Measurements from ENCODE around the gene SLC15A2. TPM values are rescaled to one million over a fixed set of nuclear protein-coding genes. Genes with fewer than 3 reads are reported as not detected.

SLC15A2 gene
- total RNA-seq, 6 experiments from 2014 or later = 0.09 to 0.35 (median 0.14) TPM; not detected in 1

DNA sequence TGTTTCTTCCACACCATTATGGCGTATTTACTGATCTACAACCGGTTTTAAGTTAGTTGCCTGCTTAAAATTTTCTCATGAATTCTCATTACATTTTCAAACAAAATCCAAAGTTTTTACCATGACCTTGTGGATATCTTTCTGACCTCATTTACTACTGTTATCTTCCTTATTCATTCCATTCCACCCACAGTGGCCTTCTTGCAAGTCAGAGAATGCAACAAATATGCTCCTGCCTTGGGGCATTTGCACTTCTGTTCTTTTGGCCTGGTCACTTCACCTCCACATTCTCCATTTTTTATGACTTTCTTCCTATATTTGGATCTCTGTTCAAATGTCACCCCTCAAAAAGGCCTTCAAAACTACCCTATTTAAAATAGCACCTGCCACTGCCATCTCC, 8.8 kb upstream of the SLC15A2 start:
- peaks cover 11% of the 10 kb centered on the region for H3K4me1 Mint-ChIP-seq (ENCODE audit: low read depth)
- no peaks in the 10 kb centered on the region for H3K36me3 Mint-ChIP-seq (ENCODE audit: low read depth)
- H3K27ac Mint-ChIP-seq = no peak overlapping the region
- no peak overlapping the region for H3K4me3 Mint-ChIP-seq
- no peaks in the 10 kb centered on the region for H3K9me3 Mint-ChIP-seq
- H3K27me3 Mint-ChIP-seq (ENCODE audit: insufficient read depth) = no peaks in the 10 kb centered on the region
- no peak for TF ChIP-seq CTCF (IDR thresholded peaks at IDR 0.05)
- DNase-seq = no peak

GRCh38 chr3:121895121-121895520, 920 bp downstream of the SLC15A2 start:
- TF ChIP-seq CTCF (IDR thresholded peaks at IDR 0.05) = no peak
- H3K4me1 Mint-ChIP-seq (ENCODE audit: low read depth) = no peaks in the 10 kb centered on the region
- H3K27ac Mint-ChIP-seq = no peak overlapping the region
- no peaks in the 10 kb centered on the region for H3K9me3 Mint-ChIP-seq
- no peak for DNase-seq
- H3K4me3 Mint-ChIP-seq = no peak overlapping the region
- H3K27me3 Mint-ChIP-seq (ENCODE audit: insufficient read depth) = peaks cover 2% of the 10 kb centered on the region
- no peaks in the 10 kb centered on the region for H3K36me3 Mint-ChIP-seq (ENCODE audit: low read depth)

DNA sequence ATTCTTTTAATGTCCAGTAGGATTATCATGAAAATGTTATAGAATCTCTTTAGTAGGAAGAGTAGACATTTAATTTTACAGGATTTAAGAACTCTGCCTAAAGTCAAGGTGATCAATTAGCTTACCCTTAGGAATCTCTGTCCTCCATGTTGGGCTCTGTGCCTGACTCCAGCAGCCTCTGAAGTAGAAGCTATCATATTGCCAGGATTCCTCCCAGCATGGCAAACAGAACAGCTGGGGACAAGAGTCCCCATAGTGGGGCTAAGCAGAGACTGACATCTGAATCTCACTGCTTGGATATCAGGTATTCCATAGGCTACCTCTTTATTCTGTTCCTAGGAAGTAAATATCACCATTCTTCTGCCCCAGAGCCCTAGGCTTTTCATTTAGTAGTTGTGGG, 1.5 kb downstream of the SLC15A2 start:
- Mint-ChIP-seq H3K9me3 (no peaks in the 10 kb centered on the region), H3K27me3 (ENCODE audit: insufficient read depth) (peaks cover 2% of the 10 kb centered on the region), H3K4me1 (ENCODE audit: low read depth) (no peaks in the 10 kb centered on the region), H3K27ac (no peak overlapping the region), H3K36me3 (ENCODE audit: low read depth) (no peaks in the 10 kb centered on the region), H3K4me3 (no peak overlapping the region)
- no peak for DNase-seq
- TF ChIP-seq CTCF (IDR thresholded peaks at IDR 0.05) = no peak

DNA sequence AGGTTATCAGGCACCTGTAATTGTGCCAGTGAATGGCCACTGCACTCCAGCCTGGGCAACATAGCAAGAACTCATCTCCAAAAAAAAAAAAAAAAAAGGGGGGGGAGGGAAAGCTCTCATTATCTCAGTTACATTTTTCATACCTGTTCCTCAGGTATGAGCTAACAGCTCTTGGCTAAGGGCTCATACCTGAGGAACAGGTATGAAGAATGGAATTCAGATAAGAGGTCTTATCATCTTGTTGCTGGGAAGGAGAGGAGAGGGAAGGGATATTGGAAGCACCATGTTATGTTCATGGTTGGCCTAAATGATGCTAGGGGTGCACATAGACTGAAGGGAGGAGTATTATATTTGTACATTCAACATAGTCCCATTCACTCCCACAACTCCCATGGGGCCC, 2.6 kb downstream of the SLC15A2 start:
- Mint-ChIP-seq H3K4me1 (ENCODE audit: low read depth) (no peaks in the 10 kb centered on the region), H3K9me3 (no peaks in the 10 kb centered on the region), H3K4me3 (no peak overlapping the region), H3K27ac (no peak overlapping the region), H3K27me3 (ENCODE audit: insufficient read depth) (peaks cover 2% of the 10 kb centered on the region), H3K36me3 (ENCODE audit: low read depth) (no peaks in the 10 kb centered on the region)
- TF ChIP-seq CTCF (IDR thresholded peaks at IDR 0.05) = no peak
- no peak for DNase-seq

DNA sequence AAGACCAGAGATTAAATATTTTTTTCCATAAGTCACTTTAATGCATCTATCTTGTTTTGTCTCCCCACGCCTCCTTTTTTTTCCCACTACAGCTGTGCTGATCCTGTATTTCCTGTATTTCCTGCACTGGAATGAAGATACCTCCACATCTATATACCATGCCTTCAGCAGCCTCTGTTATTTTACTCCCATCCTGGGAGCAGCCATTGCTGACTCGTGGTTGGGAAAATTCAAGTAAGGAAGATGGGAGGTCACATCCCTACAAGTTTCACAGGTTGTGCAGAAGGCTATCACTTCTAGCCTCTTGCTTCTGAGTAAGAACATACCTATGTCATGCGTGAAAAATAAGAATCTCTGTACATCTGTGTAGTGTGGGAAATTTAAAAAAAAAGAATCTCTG, 3.1 kb downstream of the SLC15A2 start:
- no peak overlapping the region for H3K4me3 Mint-ChIP-seq
- no peak overlapping the region for H3K27ac Mint-ChIP-seq
- DNase-seq = no peak
- peaks cover 2% of the 10 kb centered on the region for H3K27me3 Mint-ChIP-seq (ENCODE audit: insufficient read depth)
- no peak for TF ChIP-seq CTCF (IDR thresholded peaks at IDR 0.05)
- no peaks in the 10 kb centered on the region for H3K36me3 Mint-ChIP-seq (ENCODE audit: low read depth)
- no peaks in the 10 kb centered on the region for H3K4me1 Mint-ChIP-seq (ENCODE audit: low read depth)
- no peaks in the 10 kb centered on the region for H3K9me3 Mint-ChIP-seq
